Stomach (tissue), 4 donors: ENCODE results near the gene TARS2.

Source experiments
- EP300 ChIP-seq: sonication (generic); formaldehyde crosslinking; IDR thresholded peaks from one replicate; pipeline ENCODE4 v1.6.1; 2017; ENCODE audit warnings: antibody characterized with exemption
- POLR2A ChIP-seq, 4 donors: fragments of 450-650 bp; IDR thresholded peaks; one replicate each; pipeline ENCODE4 v1.6.1; 2016; ENCODE audit warnings: antibody characterized with exemption in 4 of 4, control low read depth in 2 of 4, mild to moderate bottlenecking in 1 of 4, moderate library complexity in 1 of 4
- POLR2AphosphoS5 ChIP-seq, 3 donors: sonication (generic); formaldehyde crosslinking; IDR thresholded peaks; one replicate each; pipeline ENCODE4 v1.6.1; 2016; ENCODE audit warnings: antibody characterized with exemption in 3 of 3
- TF ChIP-seq, protein P1 (sequence below), 7 experiments: fragments of 450-650 bp in 4 of 7; fragments of 200-600 bp in 3 of 7; sonication (generic) in 3 of 7; IDR thresholded peaks; one replicate each; pipeline ENCODE4 v1.5.1; 2016 to 2019; ENCODE audit warnings: antibody characterized with exemption in 7 of 7, control low read depth in 2 of 7, mild to moderate bottlenecking in 1 of 7

DNA sequence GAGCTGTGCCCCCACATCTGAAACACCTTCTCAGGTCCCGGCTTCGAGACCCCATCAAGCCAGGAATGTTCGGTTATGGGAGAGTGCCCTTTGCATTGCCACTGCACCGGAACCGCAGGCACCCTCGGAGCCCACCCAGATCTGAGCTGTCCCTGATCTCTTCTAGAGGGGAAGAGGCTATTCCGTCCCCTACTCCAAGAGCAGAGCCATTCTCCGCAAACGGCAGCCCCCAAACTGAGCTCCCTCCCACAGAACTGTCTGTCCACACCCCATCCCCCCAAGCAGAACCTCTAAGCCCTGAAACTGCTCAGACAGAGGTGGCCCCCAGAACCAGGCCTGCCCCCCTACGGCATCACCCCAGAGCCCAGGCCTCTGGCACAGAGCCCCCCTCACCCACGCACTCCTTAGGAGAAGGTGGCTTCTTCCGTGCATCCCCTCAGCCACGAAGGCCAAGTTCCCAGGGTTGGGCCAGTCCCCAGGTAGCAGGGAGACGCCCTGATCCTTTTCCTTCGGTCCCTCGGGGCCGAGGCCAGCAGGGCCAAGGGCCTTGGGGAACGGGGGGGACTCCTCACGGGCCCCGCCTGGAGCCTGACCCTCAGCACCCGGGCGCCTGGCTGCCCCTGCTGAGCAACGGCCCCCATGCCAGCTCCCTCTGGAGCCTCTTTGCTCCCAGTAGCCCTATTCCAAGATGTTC, 66.3 kb downstream of the TARS2 start:
- TF ChIP-seq, protein P1, sequence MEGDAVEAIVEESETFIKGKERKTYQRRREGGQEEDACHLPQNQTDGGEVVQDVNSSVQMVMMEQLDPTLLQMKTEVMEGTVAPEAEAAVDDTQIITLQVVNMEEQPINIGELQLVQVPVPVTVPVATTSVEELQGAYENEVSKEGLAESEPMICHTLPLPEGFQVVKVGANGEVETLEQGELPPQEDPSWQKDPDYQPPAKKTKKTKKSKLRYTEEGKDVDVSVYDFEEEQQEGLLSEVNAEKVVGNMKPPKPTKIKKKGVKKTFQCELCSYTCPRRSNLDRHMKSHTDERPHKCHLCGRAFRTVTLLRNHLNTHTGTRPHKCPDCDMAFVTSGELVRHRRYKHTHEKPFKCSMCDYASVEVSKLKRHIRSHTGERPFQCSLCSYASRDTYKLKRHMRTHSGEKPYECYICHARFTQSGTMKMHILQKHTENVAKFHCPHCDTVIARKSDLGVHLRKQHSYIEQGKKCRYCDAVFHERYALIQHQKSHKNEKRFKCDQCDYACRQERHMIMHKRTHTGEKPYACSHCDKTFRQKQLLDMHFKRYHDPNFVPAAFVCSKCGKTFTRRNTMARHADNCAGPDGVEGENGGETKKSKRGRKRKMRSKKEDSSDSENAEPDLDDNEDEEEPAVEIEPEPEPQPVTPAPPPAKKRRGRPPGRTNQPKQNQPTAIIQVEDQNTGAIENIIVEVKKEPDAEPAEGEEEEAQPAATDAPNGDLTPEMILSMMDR (IDR thresholded peaks at IDR 0.05): no peak
- TF ChIP-seq EP300 (no peak), POLR2A (IDR thresholded peaks at IDR 0.05) (no peak), POLR2AphosphoS5 (IDR thresholded peaks at IDR 0.05) (no peak)
